CD1c-positive myeloid dendritic cell (primary cell): ENCODE results near the gene MRPL10.

Source experiments
- DNase-seq: peaks from one replicate; pipeline ENCODE4 v3.0.0-alpha.2; 2016; ENCODE audit errors: extremely low spot score

The MRPL10 gene

DNA sequence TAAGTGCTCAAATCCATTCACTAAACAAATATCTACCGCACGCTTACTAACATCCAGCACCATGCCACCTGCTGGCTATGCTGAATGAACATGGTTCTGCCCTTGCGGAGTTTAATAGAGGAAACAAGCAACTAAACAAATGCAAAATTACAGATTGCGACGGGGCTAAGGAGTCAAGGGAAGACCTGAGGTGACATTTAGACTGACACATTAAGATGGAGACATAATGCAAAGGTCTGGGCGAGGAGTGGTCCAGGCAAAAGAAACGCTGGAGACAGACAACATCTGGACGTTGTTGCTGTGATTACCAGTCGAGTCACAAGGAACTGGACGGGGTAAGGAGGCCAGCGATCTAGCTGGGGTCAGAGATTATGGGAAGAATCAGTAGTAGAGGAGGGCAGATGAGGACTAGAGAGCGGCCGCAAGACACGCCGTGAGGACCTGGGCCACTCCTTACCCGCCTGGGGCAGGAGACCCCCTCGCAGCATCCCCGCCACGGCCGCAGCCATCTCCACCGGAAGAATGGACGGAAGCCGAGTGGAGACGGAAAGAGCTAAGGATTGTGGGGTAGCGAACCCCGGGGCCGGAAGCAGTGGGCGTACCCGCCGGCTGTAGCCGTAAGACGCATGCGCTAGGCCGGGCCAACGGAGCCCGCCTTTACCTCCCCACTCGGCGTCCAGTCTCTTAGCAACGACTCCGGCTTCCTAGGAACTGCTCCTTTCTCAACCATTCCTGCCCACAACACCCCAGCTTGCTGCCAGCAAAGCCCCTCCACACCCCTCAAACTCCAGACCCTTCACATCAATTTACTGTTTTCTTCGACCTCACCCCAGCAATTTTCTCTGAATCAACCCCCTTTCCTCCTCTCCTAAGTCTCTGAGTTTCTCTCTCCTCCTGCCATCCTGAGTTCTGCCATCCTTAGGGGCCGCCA, at the start of gene MRPL10, which contains the start of gene LRRC46:
TSS of gene MRPL10 (minus strand) at position 539 of the 931 bp plus-strand sequence. CDS start at position 509, 30 bp downstream.
TSS of gene LRRC46 (plus strand) at position 668 of the 931 bp plus-strand sequence. CDS start 320 bp downstream, outside the sequence.
- DNase-seq, result peak; percentile 97

- DNase-seq, result no peak
These were observed 48.6 kb upstream of the MRPL10 start for GRCh38 chr17:47879776-47880454.

GRCh38 chr17:47879028-47879585, 47.8 kb upstream of the MRPL10 start:
- no peak for DNase-seq

DNA sequence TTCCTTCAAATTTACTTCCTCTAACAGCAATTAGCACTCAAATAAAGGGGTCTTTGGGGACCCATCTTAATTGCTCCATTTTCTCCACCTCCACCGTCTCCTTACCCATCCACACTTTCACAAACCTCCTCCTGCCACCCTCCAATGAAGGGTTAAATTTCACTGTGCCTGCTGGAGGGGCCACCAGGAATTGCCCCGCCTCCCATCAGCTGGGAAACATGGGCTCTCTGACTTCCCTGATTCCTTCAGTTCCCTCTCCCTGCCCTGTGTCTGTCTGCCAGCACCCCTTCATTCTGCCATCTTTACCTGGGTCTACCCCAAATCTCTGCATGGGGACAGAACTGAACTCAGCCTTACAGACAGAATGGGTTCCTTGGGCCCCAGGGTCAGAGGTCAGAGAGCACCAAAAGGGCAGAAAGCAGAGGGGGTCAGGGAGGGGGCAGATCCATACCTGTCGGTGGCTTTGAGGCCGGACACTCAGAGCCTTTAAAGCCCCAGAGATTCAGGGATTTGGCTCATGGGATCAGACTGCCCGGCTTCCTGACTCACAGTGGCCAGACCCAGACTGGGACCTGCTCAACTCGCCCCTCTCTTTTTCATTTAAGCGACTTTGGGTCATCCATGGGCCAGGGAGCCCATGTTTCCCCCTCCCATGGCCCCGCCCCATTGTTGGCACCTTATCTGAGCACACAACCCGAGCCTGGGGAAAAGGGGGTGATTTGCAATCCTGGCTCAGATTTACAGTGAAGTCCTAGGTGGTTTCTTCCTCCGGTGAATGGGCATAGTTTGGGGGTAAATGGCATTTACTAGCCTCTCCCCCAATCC, 47.1 kb upstream of the MRPL10 start:
- DNase-seq, result no peak

DNA sequence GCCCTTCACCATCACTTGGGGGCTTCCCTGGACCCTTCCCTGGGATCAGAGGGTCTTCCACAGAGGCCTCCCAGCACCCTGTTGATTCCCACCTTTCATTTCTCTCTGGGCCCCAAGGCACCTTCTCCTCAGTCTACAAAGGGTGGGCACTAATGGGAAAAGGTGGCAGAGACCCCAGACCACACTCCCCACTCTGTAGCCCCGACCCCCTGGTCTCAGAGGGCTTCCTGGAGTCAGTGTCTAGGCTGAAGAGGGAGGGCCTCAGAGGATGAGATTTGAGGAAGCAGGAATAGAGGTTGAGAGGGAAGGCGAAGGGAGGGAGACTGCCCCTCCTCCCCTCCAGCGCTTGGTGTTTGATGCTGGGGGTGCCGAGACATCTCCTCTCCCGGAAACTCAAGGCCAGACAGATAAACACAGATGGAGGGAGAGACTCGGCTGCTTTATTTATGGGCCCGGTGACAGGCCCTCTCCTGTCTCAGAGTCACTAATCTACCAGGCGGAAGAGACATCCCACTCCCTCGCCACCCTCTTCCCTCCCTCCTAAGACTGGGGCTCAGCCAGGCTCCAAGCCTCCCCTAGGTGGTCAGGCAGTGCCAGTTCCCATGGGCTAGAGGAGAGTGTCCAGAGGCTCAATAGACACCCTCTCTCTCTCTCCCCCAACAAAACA, 46.2 kb upstream of the MRPL10 start:
- DNase-seq, result no peak

DNA sequence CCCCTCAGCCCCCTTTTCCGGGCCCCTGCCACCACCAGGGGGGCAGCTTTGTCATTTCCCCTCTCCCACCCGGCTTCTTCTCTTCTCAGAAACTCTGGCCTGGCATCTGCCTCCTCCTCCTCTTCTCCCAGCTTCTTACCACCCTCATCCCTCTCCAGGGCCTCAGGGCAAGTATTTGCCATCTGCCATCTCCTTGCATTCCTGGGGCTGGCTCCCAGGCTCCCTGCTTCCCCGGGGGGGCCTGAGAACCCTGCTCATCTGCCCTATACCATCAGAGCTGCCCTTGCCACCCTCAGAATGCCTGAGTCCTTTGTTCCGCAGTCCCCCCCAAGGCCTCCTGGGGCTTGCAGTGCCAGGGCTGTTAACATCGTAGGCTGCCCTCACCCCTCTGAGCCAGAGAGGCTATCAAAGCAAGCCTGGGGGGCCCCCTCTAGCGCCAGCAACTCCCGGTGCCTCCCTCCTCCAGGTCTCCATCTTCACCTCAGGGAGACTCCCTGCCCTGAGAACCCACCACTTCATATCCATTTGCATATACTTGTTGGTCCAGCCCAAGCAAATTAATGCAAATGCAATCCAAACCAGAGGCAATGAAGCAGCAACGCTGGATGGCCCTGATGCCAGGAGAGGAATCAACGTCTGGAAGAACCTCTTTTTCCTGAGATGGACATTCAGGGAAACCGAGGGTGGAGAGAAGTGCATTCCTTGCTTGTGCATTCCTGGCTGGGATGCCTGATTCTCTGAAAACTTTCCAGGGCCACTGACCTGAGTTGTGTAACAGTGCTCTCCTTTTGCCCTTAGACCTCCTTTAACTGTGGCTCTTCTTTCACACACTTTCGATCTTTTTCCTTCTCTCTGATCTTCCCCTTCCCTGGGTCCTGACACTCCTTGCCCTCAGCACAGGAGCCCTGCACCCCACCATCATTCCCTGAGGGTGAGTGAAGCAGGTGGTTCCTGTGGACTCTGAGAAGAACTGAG, 44.0 kb upstream of the MRPL10 start:
- no peak for DNase-seq

DNA sequence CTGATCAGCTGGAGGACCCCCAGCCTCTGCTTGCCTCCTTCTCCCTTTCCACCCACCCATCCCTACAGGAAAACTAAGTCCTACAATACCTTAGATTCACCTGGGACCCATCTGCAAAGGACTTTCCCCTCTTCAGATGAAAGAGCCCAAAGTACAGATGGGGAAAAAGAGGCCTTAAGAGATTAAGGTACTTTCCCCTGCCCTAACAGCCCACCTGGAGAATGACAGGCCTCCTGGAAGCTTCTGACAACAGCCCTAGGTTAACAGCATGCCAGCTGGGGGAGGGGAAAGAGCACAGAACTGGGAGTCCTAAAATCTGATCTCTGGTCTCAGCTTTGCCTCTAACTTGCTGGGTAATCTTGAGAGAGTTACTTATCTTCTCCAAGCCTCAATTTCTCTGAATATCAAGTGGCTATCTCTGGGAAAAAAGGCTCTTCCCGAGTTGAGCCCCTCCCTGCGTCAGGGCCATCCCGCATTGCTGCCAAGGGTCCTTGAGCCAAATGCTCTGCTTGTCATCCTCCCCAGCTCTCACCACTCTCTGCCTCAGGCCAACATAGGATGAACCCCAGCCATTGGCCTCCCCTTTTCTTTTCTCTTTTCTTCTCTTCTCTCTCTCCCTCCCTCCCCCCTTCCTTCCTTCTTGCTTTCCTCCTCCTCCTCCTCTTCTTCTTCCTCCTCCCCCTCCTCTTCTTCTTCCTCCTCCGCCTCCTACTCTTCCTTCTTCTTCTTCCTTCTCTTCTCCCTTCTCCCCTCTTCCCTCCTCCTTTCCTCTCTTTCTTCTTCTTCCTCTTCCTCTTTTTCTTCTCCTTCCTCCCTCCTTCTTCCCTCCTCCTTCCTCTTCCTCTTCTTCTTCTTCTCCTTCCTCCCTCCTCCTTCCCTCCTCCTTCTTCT, 42.1 kb upstream of the MRPL10 start:
- no peak for DNase-seq

- DNase-seq, result no peak
These were observed 41.4 kb upstream of the MRPL10 start for GRCh38 chr17:47872651-47873161.

- no peak for DNase-seq
These were observed 40.8 kb upstream of the MRPL10 start for GRCh38 chr17:47872019-47872650.

DNA sequence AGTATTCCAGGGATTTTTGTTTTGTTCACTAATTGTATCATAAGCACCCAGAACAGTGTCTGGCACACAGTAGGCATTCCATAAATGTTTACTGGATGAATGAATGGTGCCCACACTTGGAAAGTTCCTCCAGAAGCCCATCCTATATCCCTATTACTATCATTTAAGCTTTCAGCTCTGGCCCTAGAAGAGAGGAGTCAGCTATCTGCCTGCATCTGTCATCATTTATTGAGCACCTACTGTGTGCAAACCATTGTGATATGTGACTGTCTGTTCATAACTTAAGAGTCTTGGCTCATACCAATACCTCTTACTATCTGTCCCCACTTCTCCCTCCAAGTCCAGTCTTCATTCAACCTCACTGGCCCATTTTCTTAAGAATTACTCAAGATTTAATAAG, 39.7 kb upstream of the MRPL10 start:
- no peak for DNase-seq

DNA sequence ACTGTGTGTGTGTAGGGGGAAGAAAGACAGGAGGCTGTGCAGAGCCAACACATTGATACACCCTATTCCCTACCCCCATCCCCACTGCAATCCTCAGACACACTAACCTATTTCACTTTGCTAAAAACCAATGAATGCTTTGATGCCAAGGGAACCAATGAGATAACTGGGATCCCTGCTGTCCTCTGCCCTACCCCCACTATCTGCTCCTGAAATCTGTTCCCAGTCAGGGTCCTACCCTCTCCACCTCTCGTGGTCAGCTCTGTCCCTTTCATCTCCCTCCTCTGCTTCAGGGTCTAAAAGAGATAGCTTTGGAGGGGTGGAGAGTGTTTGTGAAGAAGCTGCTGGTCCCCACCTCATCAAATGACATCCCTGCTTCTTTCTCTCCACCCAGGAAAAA, 38.7 kb upstream of the MRPL10 start:
- no peak for DNase-seq

DNA sequence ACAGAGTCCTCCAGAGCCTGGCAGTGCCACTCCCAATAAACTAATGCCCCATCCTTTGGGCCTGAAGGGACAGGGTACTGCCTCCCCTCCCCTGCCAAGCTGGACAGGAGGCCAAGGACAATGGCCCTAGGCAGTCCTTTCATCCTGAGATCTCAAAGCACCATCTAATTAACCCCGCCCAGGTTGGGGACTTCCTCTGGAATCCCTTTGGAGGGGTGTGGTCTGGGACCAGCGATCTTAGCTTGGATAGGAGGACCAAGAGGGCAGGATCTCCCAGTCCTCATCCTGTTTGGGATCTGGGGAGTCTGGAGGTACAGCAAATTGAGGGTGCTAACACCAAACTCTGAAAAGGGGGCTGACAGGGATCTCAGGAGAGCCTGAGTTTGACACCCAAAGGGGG, 37.8 kb upstream of the MRPL10 start:
- no peak for DNase-seq

- no peak for DNase-seq
These were observed 36.6 kb upstream of the MRPL10 start for GRCh38 chr17:47867813-47868533.

- no peak for DNase-seq
These were observed 35.6 kb upstream of the MRPL10 start for GRCh38 chr17:47866941-47867340.

GRCh38 chr17:47864791-47865216, 33.5 kb upstream of the MRPL10 start:
- no peak for DNase-seq

DNA sequence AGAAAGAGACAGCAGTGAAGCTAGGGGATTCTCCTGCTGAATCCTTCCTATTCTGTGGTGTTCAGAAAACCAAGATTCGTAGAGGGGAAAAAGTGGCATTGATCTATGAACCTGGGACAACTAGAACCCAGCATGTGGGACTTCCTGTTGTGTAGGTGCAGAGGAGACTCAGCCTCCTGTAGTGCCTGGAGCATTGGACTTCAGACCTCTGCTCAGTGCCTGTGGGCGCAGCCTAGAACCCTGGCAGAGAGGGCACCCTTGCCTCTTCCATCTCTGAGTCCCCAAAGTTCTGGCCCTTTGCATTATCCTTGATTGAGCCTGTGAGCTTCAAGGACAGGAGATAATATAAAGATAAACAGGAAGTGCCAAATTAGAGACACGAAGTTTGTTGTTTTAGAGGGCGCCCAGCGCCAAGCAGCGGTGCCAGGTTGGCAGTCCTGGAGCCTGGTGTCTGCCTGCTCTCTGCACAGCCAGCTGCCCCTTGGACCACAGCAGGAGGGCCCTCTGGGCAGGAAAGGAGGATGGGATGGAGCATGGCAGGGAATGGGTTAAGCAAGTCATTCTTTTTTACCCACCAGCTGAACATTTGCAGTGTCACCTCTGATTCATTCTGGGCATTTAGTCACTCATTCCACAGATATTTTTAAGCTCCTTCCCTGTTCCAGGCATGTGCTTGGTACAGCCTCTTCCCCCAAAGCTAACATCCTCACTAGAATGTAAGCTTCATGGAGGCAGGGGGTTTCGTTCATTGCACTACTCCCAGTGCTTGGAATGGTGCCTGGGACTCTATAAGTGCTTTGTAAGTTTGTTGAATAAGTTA, 31.5 kb upstream of the MRPL10 start:
- DNase-seq, result peak; percentile 12

DNA sequence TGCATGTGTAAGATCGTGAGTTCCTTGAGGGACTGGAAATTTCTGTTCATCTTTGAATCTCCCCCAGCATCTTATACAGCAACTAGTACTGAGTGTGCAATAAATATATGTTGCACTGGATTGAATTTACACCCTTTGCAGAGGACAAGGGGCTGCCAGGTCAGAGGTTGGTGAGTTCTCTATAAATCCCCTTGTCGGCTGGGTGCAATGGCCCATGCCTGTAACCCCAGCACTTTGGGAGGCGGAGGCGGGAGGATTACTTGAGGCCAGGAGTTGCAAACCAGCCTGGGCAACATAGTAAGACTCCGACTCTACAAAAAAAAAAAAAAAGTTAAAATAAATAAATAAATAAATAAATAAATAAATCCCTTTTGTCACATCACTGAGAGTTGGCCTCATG, 29.0 kb upstream of the MRPL10 start:
- no peak for DNase-seq
